BE2C (cell line): ENCODE results near the gene PDE7B.
"Not testable (repeated sequence)": the region's sequence is repeated elsewhere in the genome, so short reads cannot be mapped to it uniquely, and the experiment has no call there.

ENCODE experiments used
- DNase-seq: peaks from one replicate; pipeline ENCODE4 v3.0.0-alpha.2; 2020
- H3K27me3 ChIP-seq: fragments of 250-450 bp; sonication (Bioruptor Pico); 2 replicates; pipeline ENCODE4 v1.5.1; 2020; ENCODE audit warnings: mild to moderate bottlenecking
- H3K36me3 ChIP-seq: fragments of 250-450 bp; sonication (Bioruptor Pico); 2 replicates; pipeline ENCODE4 v1.5.1; 2020; ENCODE audit warnings: mild to moderate bottlenecking
- H3K4me1 ChIP-seq: fragments of 250-450 bp; sonication (Bioruptor Pico); 2 replicates; pipeline ENCODE4 v1.5.1; 2020
- H3K4me3 ChIP-seq: 2 replicates; pipeline ENCODE4 v1.5.1; 2011; ENCODE audit warnings: low read depth, low read length
- H3K9me3 ChIP-seq: fragments of 250-450 bp; sonication (Bioruptor Pico); 2 replicates; pipeline ENCODE4 v1.5.1; 2020
- CTCF ChIP-seq: IDR thresholded peaks from 2 replicates; pipeline ENCODE4 v1.5.1; 2012; ENCODE audit warnings: mild to moderate bottlenecking, low read depth, low read length

The PDE7B gene

DNA sequence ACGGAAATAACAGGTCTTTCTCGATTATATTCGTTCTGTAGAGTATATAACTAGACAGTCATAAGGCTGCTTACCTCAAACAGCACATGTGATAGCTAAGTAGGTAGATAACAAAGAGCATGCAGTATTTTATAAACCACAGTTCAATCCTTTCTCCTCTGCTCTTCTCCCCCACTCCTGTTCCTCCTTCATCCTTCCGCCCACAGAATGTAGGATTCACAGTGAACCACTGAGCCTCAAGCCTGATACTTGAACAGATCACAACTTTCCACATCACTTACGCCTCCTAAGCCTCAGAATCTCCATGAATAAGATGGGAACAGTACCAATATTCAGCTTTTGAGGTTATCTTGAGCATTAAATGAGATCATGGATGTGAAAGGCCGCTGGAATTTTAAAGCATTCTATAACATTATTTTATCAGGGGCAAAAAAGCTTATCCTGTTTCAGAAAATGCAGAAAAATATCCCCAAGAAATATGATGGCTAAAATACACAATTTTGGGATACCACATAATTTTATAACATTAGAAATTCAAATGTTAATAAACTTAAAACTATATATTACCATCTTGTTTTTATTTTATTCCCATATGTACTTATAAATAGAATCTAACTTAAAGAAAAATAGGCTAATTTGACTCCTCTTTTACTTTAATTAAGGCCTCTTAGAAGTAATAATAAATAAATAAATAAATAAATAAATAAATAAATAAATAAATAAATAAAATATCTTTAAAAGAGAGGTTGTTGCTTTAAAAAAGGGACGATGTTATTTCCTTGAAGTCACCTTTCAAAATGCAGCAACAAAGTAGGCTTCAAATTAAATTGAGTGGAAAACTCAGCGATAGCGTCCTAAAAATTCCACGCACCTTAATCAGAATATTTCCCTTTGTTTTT lies 365.3 kb downstream of the PDE7B start:
- H3K4me3 ChIP-seq = no peak overlapping the region
- no peaks in the 10 kb centered on the region for H3K27me3 ChIP-seq
- H3K4me1 ChIP-seq = no peaks in the 10 kb centered on the region
- TF ChIP-seq CTCF = no peak
- DNase-seq = no peak
- H3K9me3 ChIP-seq = no peaks in the 10 kb centered on the region
- H3K36me3 ChIP-seq = no peaks in the 10 kb centered on the region

GRCh38 chr6:136224974-136225373 lies 373.5 kb downstream of the PDE7B start:
- H3K27me3 ChIP-seq, H3K36me3 ChIP-seq, DNase-seq, H3K9me3 ChIP-seq, H3K4me3 ChIP-seq, H3K4me1 ChIP-seq: not testable (repeated sequence)

DNA sequence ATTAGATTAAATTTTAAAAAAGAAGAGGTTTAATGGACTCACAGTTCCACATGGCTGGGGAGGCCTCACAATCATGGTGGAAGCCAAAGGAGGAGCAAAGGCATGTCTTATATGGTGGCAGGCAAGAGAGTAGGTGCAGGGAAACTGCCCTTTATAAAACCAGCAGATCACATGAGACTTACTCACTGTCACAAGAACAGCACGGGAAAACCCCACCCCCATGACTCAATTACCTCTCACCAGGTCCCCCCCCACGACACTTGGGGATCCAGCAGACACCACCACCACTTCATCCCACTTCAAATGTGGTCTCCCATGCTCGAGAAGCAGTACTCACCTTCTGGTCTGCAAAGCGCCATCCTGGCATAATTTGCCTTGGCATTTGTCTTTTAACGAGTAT lies 374.0 kb downstream of the PDE7B start:
- no peaks in the 10 kb centered on the region for H3K4me1 ChIP-seq
- H3K9me3 ChIP-seq = no peaks in the 10 kb centered on the region
- DNase-seq = no peak
- no peaks in the 10 kb centered on the region for H3K27me3 ChIP-seq
- TF ChIP-seq CTCF = no peak
- H3K36me3 ChIP-seq = no peaks in the 10 kb centered on the region
- H3K4me3 ChIP-seq = no peak overlapping the region

GRCh38 chr6:136226027-136226673 lies 374.6 kb downstream of the PDE7B start:
- Histone ChIP-seq H3K36me3 (no peaks in the 10 kb centered on the region), H3K27me3 (no peaks in the 10 kb centered on the region), H3K4me1 (no peaks in the 10 kb centered on the region), H3K4me3 (peak overlapping the region; percentile 46), H3K9me3 (no peaks in the 10 kb centered on the region)
- peak; percentile 100 for TF ChIP-seq CTCF
- DNase-seq = peak; percentile 33

- H3K36me3 ChIP-seq = no peaks in the 10 kb centered on the region
- H3K4me3 ChIP-seq = 0 out of 2 replicates have a peak overlapping the region, but pooled peaks have one; percentile 24
- H3K4me1 ChIP-seq = no peaks in the 10 kb centered on the region
- H3K27me3 ChIP-seq = no peaks in the 10 kb centered on the region
- DNase-seq = no peak
- H3K9me3 ChIP-seq = no peaks in the 10 kb centered on the region
- no peak for TF ChIP-seq CTCF
These were observed 375.3 kb downstream of the PDE7B start for GRCh38 chr6:136226674-136227377.

DNA sequence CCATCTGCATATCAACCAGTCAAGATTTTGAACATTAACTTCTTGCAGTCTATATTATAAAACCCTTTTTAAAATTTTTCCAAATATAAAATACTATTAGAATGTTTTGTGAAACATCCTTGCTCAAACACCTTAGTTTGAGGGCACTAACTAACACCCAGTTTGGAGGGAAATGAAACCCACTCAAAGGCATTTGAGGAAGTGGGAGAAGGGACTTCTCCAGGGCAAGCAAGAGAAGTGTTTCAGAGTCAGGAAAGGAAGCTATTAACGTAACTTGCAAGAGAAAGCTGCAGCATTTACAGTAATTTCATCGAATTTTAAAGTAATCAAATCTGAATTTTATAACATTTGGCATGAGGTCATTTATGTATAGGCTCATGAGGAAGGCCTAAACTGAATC lies 377.3 kb downstream of the PDE7B start:
- H3K4me1 ChIP-seq = no peaks in the 10 kb centered on the region
- no peaks in the 10 kb centered on the region for H3K27me3 ChIP-seq
- no peak overlapping the region for H3K4me3 ChIP-seq
- H3K36me3 ChIP-seq = no peaks in the 10 kb centered on the region
- TF ChIP-seq CTCF = no peak
- no peak for DNase-seq
- H3K9me3 ChIP-seq = no peaks in the 10 kb centered on the region
